GM12878 (cell line): ENCODE measurements around the gene DACH2.

Experiments used
- CEBPZ ChIP-seq: fragments of 150-350 bp; IDR thresholded peaks from 2 replicates; pipeline ENCODE4 v1.6.1; 2016; ENCODE audit warnings: low read depth, low read length
- CTCF ChIP-seq, 3 experiments: IDR thresholded peaks in 2 of 3; conservative IDR thresholded peaks in 1 of 3; 2 replicates each; pipeline ENCODE4 v1.5.1; 2011; ENCODE audit warnings: low read depth in 3 of 3, low read length in 3 of 3, mild to moderate bottlenecking in 3 of 3, control low read depth in 2 of 3, moderate library complexity in 2 of 3, inconsistent platforms in 1 of 3, mixed read lengths in 1 of 3; ENCODE audit not compliant: control insufficient read depth in 2 of 3, insufficient read depth in 1 of 3; ENCODE audit errors: extremely low read depth in 1 of 3
- KDM1A ChIP-seq: fragments of 200-600 bp; sonication (generic); IDR thresholded peaks from 2 replicates; pipeline ENCODE4 v1.6.1; 2016; ENCODE audit warnings: borderline replicate concordance
- POLR2AphosphoS5 ChIP-seq: IDR thresholded peaks from 2 replicates; pipeline ENCODE4 v1.6.1; 2011; ENCODE audit warnings: mild to moderate bottlenecking, low read length, inconsistent platforms
- ZSCAN29 ChIP-seq: fragments of 450-650 bp; IDR thresholded peaks from 2 replicates; pipeline ENCODE4 v1.6.1; 2017; ENCODE audit warnings: mild to moderate bottlenecking, moderate library complexity

GRCh38 chrX:86322913-86323312, 174.7 kb downstream of the DACH2 start:
- TF ChIP-seq ZSCAN29 (no peak), CTCF (IDR thresholded peaks at IDR 0.05 in 2 of 3, conservative IDR thresholded peaks at IDR 0.05 in 1 of 3; ENCODE audit: control insufficient read depth in 2 of 3, extremely low read depth in 1 of 3, insufficient read depth in 1 of 3, low read depth in 3 of 3, low read length in 3 of 3) (no peak), KDM1A (no peak), CEBPZ (no peak), POLR2AphosphoS5 (no peak)
